A549 treated with ZK216348 at 1 μM for 4 hours (cell line): ENCODE data around the gene KRTAP1-4. TPM values are rescaled to one million over a fixed set of nuclear protein-coding genes. Genes with fewer than 3 reads are reported as not detected.

Source experiments
- total RNA-seq: library from RNA; stranded (reverse); fragments of 200-300 nt; extraction: Qiagen RNA extraction; gene quantifications from 5 replicates; pipeline ENCODE4 v1.2.3, GENCODE V29; 2022; ENCODE audit warnings: low read depth

Gene KRTAP1-4
- not detected in 5 replicates for total RNA-seq

GRCh38 chr17:41029633-41030245 lies at the start of gene KRTAP1-4:
KRTAP1-4 (minus strand) TSS chr17:41030195; CDS start chr17:41030078, 117 bp downstream.

GRCh38 chr17:41065829-41066624 lies 36.0 kb upstream of the KRTAP1-4 start, which contains the start of gene KRTAP2-4:
KRTAP2-4 (minus strand) TSS chr17:41065879; CDS start chr17:41065845, 34 bp downstream.

GRCh38 chr17:41060052-41060604 lies 30.1 kb upstream of the KRTAP1-4 start, which contains the start of gene KRTAP2-3:
KRTAP2-3 (minus strand) TSS chr17:41060114; CDS start chr17:41060050, 64 bp downstream.

DNA sequence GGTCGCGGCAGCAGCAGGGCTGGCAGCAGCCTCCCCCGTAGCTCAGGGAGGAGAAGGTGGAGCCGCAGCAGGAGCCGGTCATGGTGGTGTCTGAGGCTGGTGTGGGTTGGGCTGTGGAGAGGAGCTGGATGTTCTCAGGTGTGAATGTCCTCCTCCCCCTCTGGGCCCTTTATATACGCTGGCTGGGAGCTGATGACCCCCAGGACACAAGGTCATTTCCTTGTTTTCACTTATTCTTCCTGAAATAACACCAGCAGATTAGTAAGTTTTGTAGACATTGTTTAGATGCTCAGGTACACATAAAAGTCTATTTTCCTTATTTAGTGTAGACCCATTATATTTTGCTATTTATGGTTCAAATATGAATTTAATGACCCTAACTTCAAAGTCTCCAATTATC lies 25.1 kb upstream of the KRTAP1-4 start, which contains the start of gene KRTAP2-2:
KRTAP2-2 (minus strand) TSS at position 101 of the 400 bp plus-strand sequence; CDS start at position 82, 19 bp downstream.

DNA sequence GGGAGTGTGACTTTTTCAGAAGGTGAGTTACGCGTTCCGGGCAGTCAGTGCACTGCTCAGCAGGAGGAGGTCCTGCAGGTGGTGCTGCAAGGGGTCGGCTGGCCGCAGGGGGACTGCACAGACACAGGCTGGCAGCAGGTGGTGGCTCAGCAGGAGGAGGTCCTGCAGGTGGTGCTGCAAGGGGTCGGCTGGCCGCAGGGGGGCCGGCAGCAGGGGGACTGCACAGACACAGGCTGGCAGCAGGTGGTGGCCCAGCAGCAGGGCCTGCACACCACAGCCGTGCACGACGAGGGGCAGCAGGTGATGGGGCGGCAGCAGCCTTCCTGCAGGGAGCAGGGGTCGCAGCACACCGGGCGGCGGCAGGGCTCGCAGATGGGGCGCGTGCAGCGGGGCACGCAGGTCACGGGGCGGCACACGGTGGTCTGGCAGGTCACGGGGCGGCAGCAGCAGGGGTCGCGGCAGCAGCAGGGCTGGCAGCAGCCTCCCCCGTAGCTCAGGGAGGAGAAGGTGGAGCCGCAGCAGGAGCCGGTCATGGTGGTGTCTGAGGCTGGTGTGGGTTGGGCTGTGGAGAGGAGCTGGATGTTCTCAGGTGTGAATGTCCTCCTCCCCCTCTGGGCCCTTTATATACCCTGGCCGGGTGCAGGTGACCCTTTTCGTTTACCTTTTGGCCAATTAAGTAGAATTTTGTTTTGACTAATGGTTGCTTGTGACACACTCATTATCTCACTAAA lies 16.9 kb upstream of the KRTAP1-4 start, which contains the start of gene KRTAP2-1:
KRTAP2-1 (minus strand) TSS at position 582 of the 731 bp plus-strand sequence; CDS start at position 533, 49 bp downstream.

GRCh38 chr17:41040783-41041571 lies 11.0 kb upstream of the KRTAP1-4 start, which contains the start of gene KRTAP1-1:
KRTAP1-1 (minus strand) TSS chr17:41041450; CDS start chr17:41041397, 53 bp downstream.

GRCh38 chr17:41034346-41034935 lies 4.4 kb upstream of the KRTAP1-4 start, which contains the start of gene KRTAP1-3:
KRTAP1-3 (minus strand) TSS chr17:41034874; CDS start chr17:41034821, 53 bp downstream.

DNA sequence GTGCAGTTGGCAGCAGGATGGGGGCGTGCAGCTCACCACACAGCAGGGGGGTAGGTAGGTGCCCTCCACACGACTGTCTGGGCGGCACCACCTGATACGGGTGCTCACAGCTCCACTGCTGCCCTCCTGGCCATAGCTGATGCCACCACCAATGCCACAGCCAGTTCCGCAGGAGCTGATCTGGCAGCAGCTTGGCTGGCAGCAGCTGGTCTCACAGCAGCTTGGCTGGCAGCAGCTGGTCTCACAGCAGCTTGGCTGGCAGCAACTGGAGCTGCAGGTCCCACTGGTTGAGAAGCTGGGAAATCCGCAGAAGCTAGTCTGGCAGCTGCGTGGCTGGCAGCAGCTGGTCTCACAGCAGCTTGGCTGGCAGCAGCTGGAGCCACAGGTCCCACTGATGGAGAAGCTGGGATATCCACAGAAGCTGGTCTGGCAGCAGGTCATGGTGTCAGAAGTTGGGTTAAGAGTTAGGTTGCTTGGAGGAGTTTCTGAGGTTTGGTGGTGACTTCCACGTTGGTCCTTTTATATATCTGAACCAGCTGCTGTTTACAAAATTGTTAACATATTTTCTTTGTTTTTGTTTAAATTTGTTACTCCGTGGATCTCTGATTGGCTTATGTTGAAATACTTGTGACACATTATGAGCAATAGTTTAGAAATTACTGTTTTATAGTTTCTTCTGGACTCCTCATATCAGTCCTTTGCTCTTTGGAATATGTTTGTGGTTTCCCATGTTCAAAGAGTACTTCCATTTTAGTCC lies 3.1 kb downstream of the KRTAP1-4 start, which contains the start of gene KRTAP1-5:
KRTAP1-5 (minus strand) TSS at position 494 of the 757 bp plus-strand sequence; CDS start at position 441, 53 bp downstream.

GRCh38 chr17:41008811-41009210 lies 21.2 kb downstream of the KRTAP1-4 start, which contains the start of gene KRTAP3-1:
KRTAP3-1 (minus strand) TSS chr17:41009128; CDS start chr17:41009074, 54 bp downstream.

GRCh38 chr17:40999563-40999962 lies 30.4 kb downstream of the KRTAP1-4 start, which contains the start of gene KRTAP3-2:
KRTAP3-2 (minus strand) TSS chr17:40999906; CDS start chr17:40999853, 53 bp downstream.

DNA sequence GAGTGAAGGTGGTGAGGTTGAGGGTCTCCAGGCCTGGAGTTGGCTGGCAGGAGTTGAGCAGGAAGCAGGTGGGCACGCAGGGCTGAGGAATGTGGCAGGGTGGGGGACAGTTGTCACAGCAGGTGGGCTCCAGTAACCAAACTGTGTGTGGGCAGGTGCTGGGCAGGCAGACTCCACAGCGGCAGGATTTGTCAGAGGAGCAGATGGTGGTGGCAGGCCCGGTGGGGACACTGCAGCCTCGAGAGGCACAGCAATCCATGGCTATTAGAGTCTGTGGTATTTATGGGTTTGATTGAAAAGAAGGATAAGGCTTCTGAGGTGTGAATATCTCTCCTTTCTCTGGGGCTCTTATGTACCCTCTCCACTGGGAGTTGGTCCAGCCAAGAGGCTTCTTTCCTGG lies 36.2 kb downstream of the KRTAP1-4 start, which contains the start of gene KRTAP3-3:
KRTAP3-3 (minus strand) TSS at position 326 of the 400 bp plus-strand sequence; CDS start at position 259, 67 bp downstream.

DNA sequence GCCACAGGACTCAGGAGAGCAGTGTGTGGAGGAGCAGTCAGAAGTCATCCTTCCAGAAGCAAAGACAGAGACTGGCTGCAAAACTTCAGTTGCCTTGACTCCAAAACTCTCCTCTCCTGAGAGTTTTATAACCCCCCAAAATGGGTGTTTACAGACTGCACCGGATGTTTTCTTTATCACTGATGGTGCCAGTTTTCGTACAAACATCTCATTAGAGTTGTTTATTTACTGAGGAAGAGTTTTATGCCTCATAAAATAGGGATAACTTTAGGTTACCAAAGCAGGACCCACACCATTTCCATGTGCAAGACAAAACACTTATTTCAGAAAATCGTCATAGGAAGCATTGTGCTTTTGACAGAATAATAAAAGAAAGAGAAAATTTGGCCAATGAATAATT lies 45.8 kb downstream of the KRTAP1-4 start, which contains the start of gene KRT40:
KRT40 (minus strand) TSS at position 101 of the 400 bp plus-strand sequence; CDS start at position 48, 53 bp downstream.

Other genes with a start within 250 kb of the KRTAP1-4 start
- gene KRT27, start 247.6 kb downstream of the KRTAP1-4 start, total RNA-seq = not detected in 5 replicates
- gene KRT28, start 230.2 kb downstream of the KRTAP1-4 start, total RNA-seq = not detected in 5 replicates
- gene KRT10, start 207.6 kb downstream of the KRTAP1-4 start, total RNA-seq = 99.6 to 118 TPM (median 105 TPM) in 5 replicates
- not detected in 5 replicates for gene KRT12, start 163.0 kb downstream of the KRTAP1-4 start, total RNA-seq
- gene KRT20, start 145.0 kb downstream of the KRTAP1-4 start, total RNA-seq = 0.18 to 0.61 TPM (median 0.31 TPM) in 5 replicates
- 0.08 to 0.31 TPM (median 0.18 TPM) in 3 of 5 replicates, not detected in the others for gene KRT23, start 92.5 kb downstream of the KRTAP1-4 start, total RNA-seq
- gene KRT39, start 63.2 kb downstream of the KRTAP1-4 start, total RNA-seq = not detected in 5 replicates
- gene KRT40, start 45.9 kb downstream of the KRTAP1-4 start, total RNA-seq = not detected in 5 replicates
- not detected in 5 replicates for gene KRTAP3-3, start 36.0 kb downstream of the KRTAP1-4 start, total RNA-seq
- not detected in 5 replicates for gene KRTAP3-2, start 30.3 kb downstream of the KRTAP1-4 start, total RNA-seq
- gene KRTAP3-1, start 21.1 kb downstream of the KRTAP1-4 start, total RNA-seq = not detected in 5 replicates
- not detected in 5 replicates for gene KRTAP1-5, start 3.0 kb downstream of the KRTAP1-4 start, total RNA-seq
- gene KRTAP1-3, start 4.7 kb upstream of the KRTAP1-4 start, total RNA-seq = not detected in 5 replicates
- gene KRTAP1-1, start 11.3 kb upstream of the KRTAP1-4 start, total RNA-seq = not detected in 5 replicates
- not detected in 5 replicates for gene KRTAP2-1, start 17.1 kb upstream of the KRTAP1-4 start, total RNA-seq
- not detected in 5 replicates for gene KRTAP2-2, start 25.0 kb upstream of the KRTAP1-4 start, total RNA-seq
- not detected in 5 replicates for gene KRTAP2-3, start 29.9 kb upstream of the KRTAP1-4 start, total RNA-seq
- gene KRTAP2-4, start 35.7 kb upstream of the KRTAP1-4 start, total RNA-seq = not detected in 5 replicates
- not detected in 5 replicates for gene KRTAP4-7, start 54.0 kb upstream of the KRTAP1-4 start, total RNA-seq
- not detected in 5 replicates for gene KRTAP4-8, start 67.9 kb upstream of the KRTAP1-4 start, total RNA-seq
- gene KRTAP4-16, start 72.0 kb upstream of the KRTAP1-4 start, total RNA-seq = not detected in 5 replicates
- gene KRTAP4-9, start 75.2 kb upstream of the KRTAP1-4 start, total RNA-seq = not detected in 5 replicates
- not detected in 5 replicates for gene KRTAP4-11, start 88.2 kb upstream of the KRTAP1-4 start, total RNA-seq
- gene KRTAP4-12, start 94.0 kb upstream of the KRTAP1-4 start, total RNA-seq = not detected in 5 replicates
- gene KRTAP4-6, start 110.3 kb upstream of the KRTAP1-4 start, total RNA-seq = not detected in 5 replicates
- not detected in 5 replicates for gene KRTAP4-5, start 119.6 kb upstream of the KRTAP1-4 start, total RNA-seq
- gene KRTAP4-4, start 130.6 kb upstream of the KRTAP1-4 start, total RNA-seq = not detected in 5 replicates
- gene KRTAP4-3, start 138.0 kb upstream of the KRTAP1-4 start, total RNA-seq = not detected in 5 replicates
- not detected in 5 replicates for gene KRTAP4-2, start 148.0 kb upstream of the KRTAP1-4 start, total RNA-seq
- gene KRTAP4-1, start 154.7 kb upstream of the KRTAP1-4 start, total RNA-seq = 0.32 TPM in 1 of 5 replicates, not detected in the others
- not detected in 5 replicates for gene KRTAP9-1, start 159.7 kb upstream of the KRTAP1-4 start, total RNA-seq
- not detected in 5 replicates for gene KRTAP9-2, start 196.5 kb upstream of the KRTAP1-4 start, total RNA-seq
- gene KRTAP9-3, start 202.3 kb upstream of the KRTAP1-4 start, total RNA-seq = not detected in 5 replicates
- not detected in 5 replicates for gene KRTAP9-8, start 207.8 kb upstream of the KRTAP1-4 start, total RNA-seq
- gene KRTAP9-4, start 219.5 kb upstream of the KRTAP1-4 start, total RNA-seq = not detected in 5 replicates
- gene KRTAP9-9, start 225.2 kb upstream of the KRTAP1-4 start, total RNA-seq = not detected in 5 replicates
- gene KRTAP9-6, start 235.2 kb upstream of the KRTAP1-4 start, total RNA-seq = not detected in 5 replicates
- gene KRTAP9-7, start 245.5 kb upstream of the KRTAP1-4 start, total RNA-seq = not detected in 5 replicates